ENCODE results near the gene CEP89.
"Not testable (repeated sequence)": the region's sequence is repeated elsewhere in the genome, so short reads cannot be mapped to it uniquely, and the experiment has no call there.

Gene CEP89

GRCh38 chr19:32890841-32891240 is 80.9 kb downstream of the CEP89 start:
- no peak for DNase-seq

- DNase-seq, result no peak
Measured at GRCh38 chr19:32890326-32890725, 81.4 kb downstream of the CEP89 start.

- DNase-seq, result no peak
Measured at GRCh38 chr19:32889137-32889934, 82.4 kb downstream of the CEP89 start.

- DNase-seq, result no peak
Measured at GRCh38 chr19:32887572-32888215, 84.1 kb downstream of the CEP89 start.

- no peak for DNase-seq
Measured at GRCh38 chr19:32886241-32886640, 85.5 kb downstream of the CEP89 start.

- DNase-seq, result not testable (repeated sequence)
Measured at GRCh38 chr19:32885255-32885654, 86.5 kb downstream of the CEP89 start.

- DNase-seq, result no peak
Measured at GRCh38 chr19:32881766-32882165, 90.0 kb downstream of the CEP89 start.

- DNase-seq, result no peak
Measured at GRCh38 chr19:32880622-32881021, 91.1 kb downstream of the CEP89 start.

- DNase-seq, result no peak
Measured at GRCh38 chr19:32879741-32880140, 92.0 kb downstream of the CEP89 start.

- no peak for DNase-seq
Measured at GRCh38 chr19:32878988-32879387, 92.8 kb downstream of the CEP89 start.

- DNase-seq, result no peak
Measured at GRCh38 chr19:32877977-32878745, 93.6 kb downstream of the CEP89 start.

- no peak for DNase-seq
Measured at GRCh38 chr19:32877323-32877912, 94.3 kb downstream of the CEP89 start.

- no peak for DNase-seq
Measured at GRCh38 chr19:32876919-32877285, 94.9 kb downstream of the CEP89 start.

- DNase-seq, result no peak
Measured at GRCh38 chr19:32876236-32876918, 95.4 kb downstream of the CEP89 start.

GRCh38 chr19:32875428-32875827 is 96.3 kb downstream of the CEP89 start:
- DNase-seq, result no peak

- DNase-seq, result no peak
Measured at GRCh38 chr19:32874605-32875004, 97.2 kb downstream of the CEP89 start.

- DNase-seq, result no peak
Measured at GRCh38 chr19:32873247-32873959, 98.4 kb downstream of the CEP89 start.

- DNase-seq, result no peak
Measured at GRCh38 chr19:32872391-32872790, 99.4 kb downstream of the CEP89 start.

- no peak for DNase-seq
Measured at GRCh38 chr19:32870981-32871451, 100.7 kb downstream of the CEP89 start.

GRCh38 chr19:32869966-32870573 is 101.7 kb downstream of the CEP89 start:
- DNase-seq, result no peak

- DNase-seq, result no peak
Measured at GRCh38 chr19:32869369-32869965, 102.3 kb downstream of the CEP89 start, which contains the start of gene SLC7A9. Gene SLC7A9, minus strand, starts transcription at chr19:32869767. Its CDS starts 1,233 bp downstream, at chr19:32868534.

Measured in NCI-H1092 (cell line).